Skeletal muscle satellite cell (primary cell): Measurements from ENCODE around the gene ITGB4.

Experiments used
- H3K27me3 ChIP-seq: 2 replicates; pipeline ENCODE4 v1.7.0; 2013; ENCODE audit warnings: low read length; ENCODE audit not compliant: control insufficient read depth, insufficient read depth
- H3K36me3 ChIP-seq: 2 replicates; pipeline ENCODE4 v1.7.0; 2013; ENCODE audit warnings: mild to moderate bottlenecking, control low read depth, low read length; ENCODE audit not compliant: insufficient read depth
- H3K4me1 ChIP-seq: 2 replicates; pipeline ENCODE4 v1.7.0; 2013; ENCODE audit warnings: low read length; ENCODE audit not compliant: control insufficient read depth, insufficient read depth
- H3K4me2 ChIP-seq: 2 replicates; pipeline ENCODE4 v1.7.0; 2013; ENCODE audit warnings: mild to moderate bottlenecking, low read length
- H3K4me3 ChIP-seq: 2 replicates; pipeline ENCODE4 v1.7.0; 2013; ENCODE audit warnings: low read length
- H3K9ac ChIP-seq: 2 replicates; pipeline ENCODE4 v1.7.0; 2013; ENCODE audit warnings: mild to moderate bottlenecking, low read depth, low read length, moderate library complexity
- H3K9me3 ChIP-seq: replicated peaks from 2 replicates; pipeline ENCODE4 v1.7.0; 2013; ENCODE audit warnings: mild to moderate bottlenecking, control low read depth, low read length

Gene ITGB4

GRCh38 chr17:75698659-75699058 is 22.6 kb upstream of the ITGB4 start:
- Histone ChIP-seq H3K36me3 (peaks cover 57% of the 10 kb centered on the region), H3K4me3 (no peak overlapping the region), H3K9ac (no peak overlapping the region), H3K4me2 (no peak overlapping the region), H3K4me1 (peaks cover 53% of the 10 kb centered on the region), H3K27me3 (no peaks in the 10 kb centered on the region), H3K9me3 (no peaks in the 10 kb centered on the region)

- H3K4me3 ChIP-seq: no peak overlapping the region
- peaks cover 78% of the 10 kb centered on the region for H3K36me3 ChIP-seq
- peaks cover 27% of the 10 kb centered on the region for H3K4me1 ChIP-seq
- H3K9ac ChIP-seq: no peak overlapping the region
- H3K27me3 ChIP-seq: no peaks in the 10 kb centered on the region
- no peak overlapping the region for H3K4me2 ChIP-seq
- no peaks in the 10 kb centered on the region for H3K9me3 ChIP-seq
These were observed 20.0 kb upstream of the ITGB4 start for GRCh38 chr17:75701288-75701687.

- H3K27me3 ChIP-seq: no peaks in the 10 kb centered on the region
- H3K9ac ChIP-seq: no peak overlapping the region
- peaks cover 83% of the 10 kb centered on the region for H3K36me3 ChIP-seq
- H3K4me3 ChIP-seq: no peak overlapping the region
- H3K9me3 ChIP-seq: no peaks in the 10 kb centered on the region
- peaks cover 28% of the 10 kb centered on the region for H3K4me1 ChIP-seq
- H3K4me2 ChIP-seq: no peak overlapping the region
These were observed 18.1 kb upstream of the ITGB4 start for GRCh38 chr17:75703191-75703590.

GRCh38 chr17:75703591-75703990 is 17.7 kb upstream of the ITGB4 start:
- Histone ChIP-seq H3K4me2 (no peak overlapping the region), H3K9ac (no peak overlapping the region), H3K36me3 (peaks cover 87% of the 10 kb centered on the region), H3K4me1 (peaks cover 28% of the 10 kb centered on the region), H3K4me3 (no peak overlapping the region), H3K9me3 (no peaks in the 10 kb centered on the region), H3K27me3 (no peaks in the 10 kb centered on the region)

- Histone ChIP-seq H3K36me3 (peaks cover 81% of the 10 kb centered on the region), H3K4me3 (no peak overlapping the region), H3K9ac (no peak overlapping the region), H3K9me3 (no peaks in the 10 kb centered on the region), H3K4me2 (no peak overlapping the region), H3K4me1 (peaks cover 22% of the 10 kb centered on the region), H3K27me3 (no peaks in the 10 kb centered on the region)
These were observed 16.0 kb upstream of the ITGB4 start for GRCh38 chr17:75704963-75705875.

- Histone ChIP-seq H3K27me3 (no peaks in the 10 kb centered on the region), H3K9me3 (no peaks in the 10 kb centered on the region), H3K9ac (no peak overlapping the region), H3K4me2 (no peak overlapping the region), H3K36me3 (peaks cover 71% of the 10 kb centered on the region), H3K4me3 (no peak overlapping the region), H3K4me1 (peaks cover 12% of the 10 kb centered on the region)
These were observed 15.1 kb upstream of the ITGB4 start for GRCh38 chr17:75706042-75706728.

- H3K9me3 ChIP-seq: no peaks in the 10 kb centered on the region
- H3K9ac ChIP-seq: no peak overlapping the region
- H3K4me2 ChIP-seq: peak overlapping the region; percentile 37
- H3K4me3 ChIP-seq: no peak overlapping the region
- H3K4me1 ChIP-seq: peaks cover 11% of the 10 kb centered on the region
- H3K36me3 ChIP-seq: peaks cover 66% of the 10 kb centered on the region
- no peaks in the 10 kb centered on the region for H3K27me3 ChIP-seq
These were observed 14.1 kb upstream of the ITGB4 start for GRCh38 chr17:75707079-75707571.

GRCh38 chr17:75712446-75712845 is 8.8 kb upstream of the ITGB4 start:
- Histone ChIP-seq H3K4me2 (no peak overlapping the region), H3K4me1 (peaks cover 7% of the 10 kb centered on the region), H3K36me3 (peaks cover 14% of the 10 kb centered on the region), H3K9ac (no peak overlapping the region), H3K9me3 (no peaks in the 10 kb centered on the region), H3K27me3 (peaks cover 4% of the 10 kb centered on the region), H3K4me3 (no peak overlapping the region)

GRCh38 chr17:75719732-75720131 is 1.5 kb upstream of the ITGB4 start:
- Histone ChIP-seq H3K9me3 (no peaks in the 10 kb centered on the region), H3K36me3 (no peaks in the 10 kb centered on the region), H3K4me3 (no peak overlapping the region), H3K27me3 (peaks cover 40% of the 10 kb centered on the region), H3K4me1 (peaks cover 6% of the 10 kb centered on the region), H3K9ac (no peak overlapping the region), H3K4me2 (no peak overlapping the region)

GRCh38 chr17:75721463-75722011 is 278 bp downstream of the ITGB4 start:
- no peaks in the 10 kb centered on the region for H3K9me3 ChIP-seq
- H3K4me2 ChIP-seq: peak overlapping the region; percentile 29
- H3K4me3 ChIP-seq: no peak overlapping the region
- H3K27me3 ChIP-seq: peaks cover 45% of the 10 kb centered on the region
- peaks cover 6% of the 10 kb centered on the region for H3K4me1 ChIP-seq
- H3K36me3 ChIP-seq: no peaks in the 10 kb centered on the region
- no peak overlapping the region for H3K9ac ChIP-seq

GRCh38 chr17:75722076-75722475 is 817 bp downstream of the ITGB4 start:
- peaks cover 6% of the 10 kb centered on the region for H3K4me1 ChIP-seq
- no peak overlapping the region for H3K9ac ChIP-seq
- no peaks in the 10 kb centered on the region for H3K36me3 ChIP-seq
- peaks cover 45% of the 10 kb centered on the region for H3K27me3 ChIP-seq
- H3K4me2 ChIP-seq: no peak overlapping the region
- H3K9me3 ChIP-seq: no peaks in the 10 kb centered on the region
- H3K4me3 ChIP-seq: no peak overlapping the region
